HepG2 (cell line): ENCODE measurements around the gene BPIFB6. TPM values are rescaled to one million over a fixed set of nuclear protein-coding genes. Genes with fewer than 3 reads are reported as not detected.

Experiments used
- ELF1 ChIP-seq: sonication (generic); formaldehyde crosslinking; IDR thresholded peaks from 2 replicates; pipeline ENCODE4 v1.4.0; 2020; ENCODE audit warnings: missing genetic modification reagents
- ESRRA ChIP-seq: sonication (generic); formaldehyde crosslinking; IDR thresholded peaks from 2 replicates; pipeline ENCODE4 v1.5.1; 2020; ENCODE audit warnings: mild to moderate bottlenecking, low read depth, missing genetic modification reagents
- FOXJ3 ChIP-seq: sonication (generic); formaldehyde crosslinking; IDR thresholded peaks from 2 replicates; pipeline ENCODE4 v1.4.0; 2020; ENCODE audit warnings: missing genetic modification reagents, mild to moderate bottlenecking, borderline replicate concordance
- FOXM1 ChIP-seq: sonication (generic); formaldehyde crosslinking; IDR thresholded peaks from 2 replicates; pipeline ENCODE4 v1.5.0; 2020; ENCODE audit warnings: missing genetic modification reagents
- GABPA ChIP-seq, 2 experiments: IDR thresholded peaks; 2 replicates each; pipeline ENCODE4 v1.6.1; 2011 to 2016; ENCODE audit warnings: low read depth in 2 of 2, low read length in 1 of 2, missing biosample characterization in 1 of 2, missing genetic modification characterization in 1 of 2
- HDAC2 ChIP-seq: sonication (generic); formaldehyde crosslinking; IDR thresholded peaks from 2 replicates; pipeline ENCODE4 v1.4.0; 2020; ENCODE audit warnings: missing genetic modification reagents
- MED1 ChIP-seq: sonication (generic); formaldehyde crosslinking; IDR thresholded peaks from 2 replicates; pipeline ENCODE4 v1.4.0; 2020; ENCODE audit warnings: missing genetic modification reagents
- MXD4 ChIP-seq: IDR thresholded peaks from 2 replicates; pipeline ENCODE4 v1.6.1; 2016; ENCODE audit warnings: mild to moderate bottlenecking, missing biosample characterization, missing genetic modification reagents
- NCOA1 ChIP-seq: sonication (generic); formaldehyde crosslinking; IDR thresholded peaks from 2 replicates; pipeline ENCODE4 v1.9.0; 2021; ENCODE audit warnings: missing genetic modification reagents
- PTBP1 ChIP-seq: fragments of 200-400 bp; formaldehyde crosslinking; IDR thresholded peaks from 2 replicates; pipeline ENCODE4 v1.6.1; 2018; ENCODE audit warnings: low read length, low read depth; ENCODE audit not compliant: poor library complexity, severe bottlenecking
- SIX1 ChIP-seq: sonication (generic); formaldehyde crosslinking; IDR thresholded peaks from 2 replicates; pipeline ENCODE4 v1.4.0; 2020; ENCODE audit warnings: missing genetic modification reagents, borderline replicate concordance
- TEAD3 ChIP-seq: optimal IDR thresholded peaks from 2 replicates; pipeline ENCODE3; 2016; ENCODE audit warnings: borderline replicate concordance
- TGIF2 ChIP-seq: IDR thresholded peaks from 2 replicates; pipeline ENCODE4 v1.6.1; 2016; ENCODE audit warnings: control low read depth, missing compliant biosample characterization
- ZKSCAN8 ChIP-seq: IDR thresholded peaks from 2 replicates; pipeline ENCODE4 v1.6.1; 2016; ENCODE audit warnings: borderline replicate concordance, missing genetic modification reagents, missing compliant biosample characterization
- ZNF143 ChIP-seq: sonication (generic); formaldehyde crosslinking; IDR thresholded peaks from 2 replicates; pipeline ENCODE4 v1.4.0; 2020; ENCODE audit warnings: missing genetic modification reagents
- ZNF296 ChIP-seq: sonication (generic); formaldehyde crosslinking; conservative IDR thresholded peaks from 2 replicates; pipeline ENCODE4 v1.5.0; 2020; ENCODE audit warnings: mild to moderate bottlenecking, missing genetic modification reagents
- ZNF501 ChIP-seq: sonication (generic); formaldehyde crosslinking; IDR thresholded peaks from 2 replicates; pipeline ENCODE4 v1.5.1; 2020; ENCODE audit warnings: mild to moderate bottlenecking, moderate library complexity, missing genetic modification reagents
- ZNF530 ChIP-seq: sonication (generic); formaldehyde crosslinking; IDR thresholded peaks from 2 replicates; pipeline ENCODE4 v1.5.0; 2020; ENCODE audit warnings: low read depth, mild to moderate bottlenecking, missing genetic modification reagents
- ZNF567 ChIP-seq: sonication (generic); formaldehyde crosslinking; IDR thresholded peaks from 2 replicates; pipeline ENCODE4 v1.8.1; 2023; ENCODE audit warnings: mild to moderate bottlenecking, missing genetic modification reagents, borderline replicate concordance
- ZNF776 ChIP-seq: sonication (generic); formaldehyde crosslinking; IDR thresholded peaks from 2 replicates; pipeline ENCODE4 v1.4.0; 2020; ENCODE audit warnings: mild to moderate bottlenecking, missing genetic modification reagents
- ZSCAN25 ChIP-seq: sonication (generic); formaldehyde crosslinking; IDR thresholded peaks from 2 replicates; pipeline ENCODE4 v1.8.0; 2022; ENCODE audit warnings: mild to moderate bottlenecking, missing genetic modification reagents
- polyA plus RNA-seq, 8 experiments: library from polyadenylated mRNA; depleted of rRNA in 3 of 8; stranded (reverse) in 7 of 8; unstranded in 1 of 8; fragments of >200 nt; fragmentation: Illumina TruSeq in 4 of 8; extraction: Trizol in 4 of 8; gene quantifications; 2 replicates each; pipeline versions ENCODE4 v1.2.1 to v1.2.3, GENCODE V29; 2011 to 2016; ENCODE audit warnings: low read depth in 4 of 8, missing spikeins in 1 of 8, mixed read lengths in 1 of 8; ENCODE audit not compliant: insufficient read depth in 1 of 8
- total RNA-seq, 5 experiments: library from RNA; depleted of rRNA; stranded (reverse); fragments of >200 nt; fragmentation: Illumina TruSeq; extraction: Trizol; gene quantifications; 2 replicates each; pipeline ENCODE4 v1.2.3, GENCODE V29; 2016; ENCODE audit warnings: low read depth in 1 of 5
- TF ChIP-seq, protein P1 (sequence below): IDR thresholded peaks from 2 replicates; pipeline ENCODE4 v1.6.1; 2016; ENCODE audit warnings: low read depth, borderline replicate concordance
- TF ChIP-seq, protein P2 (sequence below): sonication (generic); IDR thresholded peaks from 2 replicates; pipeline ENCODE4 v1.6.1; 2016; ENCODE audit warnings: low read depth, borderline replicate concordance
- TF ChIP-seq, protein P3 (sequence below): sonication (generic); formaldehyde crosslinking; IDR thresholded peaks from 2 replicates; pipeline ENCODE4 v1.4.0; 2020; ENCODE audit warnings: missing genetic modification reagents, borderline replicate concordance
- TF ChIP-seq, protein P4 (sequence below): sonication (generic); formaldehyde crosslinking; IDR thresholded peaks from 2 replicates; pipeline ENCODE4 v1.8.0; 2022; ENCODE audit warnings: mild to moderate bottlenecking, missing genetic modification reagents, borderline replicate concordance

The BPIFB6 gene
- total and polyA plus RNA-seq, 2 of the 13 experiments (the other 11 are each of a cell fraction or from before 2014, with no cell fraction given), result 0.13 to 1.7 TPM

DNA sequence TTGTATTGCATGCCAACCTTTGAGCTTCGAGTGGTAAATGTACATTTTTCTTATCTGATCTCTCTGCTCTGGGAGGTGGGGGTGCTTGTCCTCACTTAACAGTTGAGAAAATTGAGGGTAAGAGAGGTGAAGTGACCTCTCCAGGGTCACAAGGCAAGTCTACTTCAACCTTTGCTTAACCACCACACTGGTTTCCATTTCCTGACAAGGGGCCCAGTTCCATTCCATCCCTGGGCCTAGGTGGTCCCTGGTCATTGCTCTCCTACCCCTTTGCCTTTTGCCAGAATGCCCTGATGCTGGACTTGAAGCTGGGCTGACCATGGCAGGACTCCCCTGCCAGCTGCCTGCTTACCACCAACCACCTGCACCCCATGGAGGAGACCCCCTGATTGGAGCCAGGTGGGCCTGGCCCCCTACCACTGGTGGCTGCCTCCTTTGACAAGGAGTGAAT lies 12.3 kb downstream of the BPIFB6 start (continued):
- TF ChIP-seq, protein P1, sequence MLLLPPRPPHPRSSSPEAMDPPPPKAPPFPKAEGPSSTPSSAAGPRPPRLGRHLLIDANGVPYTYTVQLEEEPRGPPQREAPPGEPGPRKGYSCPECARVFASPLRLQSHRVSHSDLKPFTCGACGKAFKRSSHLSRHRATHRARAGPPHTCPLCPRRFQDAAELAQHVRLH (CRISPR knock-in tag), result 0 out of 2 replicates have a peak, but pooled peaks have one; percentile 54
- TF ChIP-seq ZNF776 (CRISPR knock-in tag) (no peak), ZNF296 (CRISPR knock-in tag) (no peak), FOXJ3 (CRISPR knock-in tag) (peak; percentile 35; the same call in 1 of the 2 replicates), FOXM1 (CRISPR knock-in tag) (no peak), ELF1 (0 out of 2 replicates have a peak, but pooled peaks have one; percentile 13), MED1 (CRISPR knock-in tag) (peak; percentile 84), ESRRA (CRISPR knock-in tag) (peak; percentile 54), TGIF2 (0 out of 2 replicates have a peak, but pooled peaks have one; percentile 34), ZKSCAN8 (CRISPR knock-in tag) (no peak), GABPA (IDR thresholded peaks at IDR 0.05; ENCODE audit: low read depth, low read length) (no peak), GABPA (CRISPR knock-in tag; IDR thresholded peaks at IDR 0.05; ENCODE audit: low read depth) (no peak), SIX1 (CRISPR knock-in tag) (0 out of 2 replicates have a peak, but pooled peaks have one; percentile 5), ZSCAN25 (CRISPR knock-in tag) (0 out of 2 replicates have a peak, but pooled peaks have one; percentile 45), ZNF530 (CRISPR knock-in tag) (no peak), ZNF501 (CRISPR knock-in tag) (no peak), NCOA1 (CRISPR knock-in tag) (no peak), TEAD3 (peak; percentile 3), ZNF143 (no peak), ZNF567 (no peak), PTBP1 (no peak), MXD4 (no peak), HDAC2 (peak; percentile 48; the same call in 1 of the 2 replicates)
- TF ChIP-seq, protein P2, sequence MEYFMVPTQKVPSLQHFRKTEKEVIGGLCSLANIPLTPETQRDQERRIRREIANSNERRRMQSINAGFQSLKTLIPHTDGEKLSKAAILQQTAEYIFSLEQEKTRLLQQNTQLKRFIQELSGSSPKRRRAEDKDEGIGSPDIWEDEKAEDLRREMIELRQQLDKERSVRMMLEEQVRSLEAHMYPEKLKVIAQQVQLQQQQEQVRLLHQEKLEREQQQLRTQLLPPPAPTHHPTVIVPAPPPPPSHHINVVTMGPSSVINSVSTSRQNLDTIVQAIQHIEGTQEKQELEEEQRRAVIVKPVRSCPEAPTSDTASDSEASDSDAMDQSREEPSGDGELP, result 0 out of 2 replicates have a peak, but pooled peaks have one; percentile 21
- TF ChIP-seq, protein P3, sequence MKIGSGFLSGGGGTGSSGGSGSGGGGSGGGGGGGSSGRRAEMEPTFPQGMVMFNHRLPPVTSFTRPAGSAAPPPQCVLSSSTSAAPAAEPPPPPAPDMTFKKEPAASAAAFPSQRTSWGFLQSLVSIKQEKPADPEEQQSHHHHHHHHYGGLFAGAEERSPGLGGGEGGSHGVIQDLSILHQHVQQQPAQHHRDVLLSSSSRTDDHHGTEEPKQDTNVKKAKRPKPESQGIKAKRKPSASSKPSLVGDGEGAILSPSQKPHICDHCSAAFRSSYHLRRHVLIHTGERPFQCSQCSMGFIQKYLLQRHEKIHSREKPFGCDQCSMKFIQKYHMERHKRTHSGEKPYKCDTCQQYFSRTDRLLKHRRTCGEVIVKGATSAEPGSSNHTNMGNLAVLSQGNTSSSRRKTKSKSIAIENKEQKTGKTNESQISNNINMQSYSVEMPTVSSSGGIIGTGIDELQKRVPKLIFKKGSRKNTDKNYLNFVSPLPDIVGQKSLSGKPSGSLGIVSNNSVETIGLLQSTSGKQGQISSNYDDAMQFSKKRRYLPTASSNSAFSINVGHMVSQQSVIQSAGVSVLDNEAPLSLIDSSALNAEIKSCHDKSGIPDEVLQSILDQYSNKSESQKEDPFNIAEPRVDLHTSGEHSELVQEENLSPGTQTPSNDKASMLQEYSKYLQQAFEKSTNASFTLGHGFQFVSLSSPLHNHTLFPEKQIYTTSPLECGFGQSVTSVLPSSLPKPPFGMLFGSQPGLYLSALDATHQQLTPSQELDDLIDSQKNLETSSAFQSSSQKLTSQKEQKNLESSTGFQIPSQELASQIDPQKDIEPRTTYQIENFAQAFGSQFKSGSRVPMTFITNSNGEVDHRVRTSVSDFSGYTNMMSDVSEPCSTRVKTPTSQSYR, result peak; percentile 64; the same call in 1 of the 2 replicates
- TF ChIP-seq, protein P4, sequence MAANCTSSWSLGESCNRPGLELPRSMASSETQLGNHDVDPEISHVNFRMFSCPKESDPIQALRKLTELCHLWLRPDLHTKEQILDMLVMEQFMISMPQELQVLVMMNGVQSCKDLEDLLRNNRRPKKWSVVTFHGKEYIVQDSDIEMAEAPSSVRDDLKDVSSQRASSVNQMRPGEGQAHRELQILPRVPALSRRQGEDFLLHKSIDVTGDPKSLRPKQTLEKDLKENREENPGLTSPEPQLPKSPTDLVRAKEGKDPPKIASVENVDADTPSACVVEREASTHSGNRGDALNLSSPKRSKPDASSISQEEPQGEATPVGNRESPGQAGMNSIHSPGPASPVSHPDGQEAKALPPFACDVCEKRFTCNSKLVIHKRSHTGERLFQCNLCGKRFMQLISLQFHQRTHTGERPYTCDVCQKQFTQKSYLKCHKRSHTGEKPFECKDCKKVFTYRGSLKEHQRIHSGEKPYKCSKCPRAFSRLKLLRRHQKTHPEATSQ, result no peak
